Measurements from ENCODE around the gene TBX18. TPM values are rescaled to one million over a fixed set of nuclear protein-coding genes. Genes with fewer than 3 reads are reported as not detected.

Gene TBX18
- total and polyA plus RNA-seq, 2 donors = 8.3 to 68.1 TPM

- Histone ChIP-seq H3K4me3 (ENCODE audit: low read depth, low read length) (no peak overlapping the region), H3K4me1 (ENCODE audit: insufficient read depth) (no peaks in the 10 kb centered on the region), H3K36me3 (ENCODE audit: insufficient read depth) (no peaks in the 10 kb centered on the region), H3K27ac (ENCODE audit: low read depth) (no peak overlapping the region)
- WGBS = 87% methylated on average over 5 of the region's 5 CpGs
- no peak for DNase-seq (ENCODE audit: extremely low spot score)
These were observed 12.1 kb downstream of the TBX18 start for GRCh38 chr6:84752118-84752850.

- Histone ChIP-seq H3K4me1 (ENCODE audit: insufficient read depth) (no peaks in the 10 kb centered on the region), H3K4me3 (ENCODE audit: low read depth, low read length) (no peak overlapping the region), H3K27ac (ENCODE audit: low read depth) (no peak overlapping the region)
These were observed 15.2 kb downstream of the TBX18 start for GRCh38 chr6:84749181-84749580.

DNA sequence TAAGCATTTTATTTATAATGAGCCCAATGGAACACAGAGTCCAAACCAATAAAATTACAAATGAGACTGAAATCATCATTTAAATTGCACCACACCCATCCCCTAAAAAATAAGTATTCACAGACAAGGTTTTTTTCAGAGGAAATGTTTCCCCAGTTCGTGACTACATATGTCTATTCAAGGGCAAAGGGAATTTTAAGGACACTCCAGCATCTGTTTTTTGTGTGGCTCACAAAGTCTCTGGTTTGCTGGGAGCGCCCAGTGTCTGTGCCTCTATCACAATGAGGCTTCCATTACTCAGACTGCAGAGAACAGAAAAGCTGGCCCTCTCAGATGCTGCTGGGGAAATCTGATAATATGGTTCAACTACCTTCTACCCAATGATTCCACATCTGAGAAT is 16.0 kb downstream of the TBX18 start:
- Histone ChIP-seq H3K4me3 (ENCODE audit: low read depth, low read length) (no peak overlapping the region), H3K36me3 (ENCODE audit: insufficient read depth) (no peaks in the 10 kb centered on the region), H3K4me1 (ENCODE audit: insufficient read depth) (no peaks in the 10 kb centered on the region), H3K27ac (ENCODE audit: low read depth) (no peak overlapping the region)
- no peak for DNase-seq (ENCODE audit: extremely low spot score)
- WGBS = 72% methylated on average over 2 of the region's 2 CpGs

More at GRCh38 chr6:84749181-84749580, 15.2 kb downstream of the TBX18 start:
- no peaks in the 10 kb centered on the region for H3K36me3 ChIP-seq (ENCODE audit: insufficient read depth)
- no peak for DNase-seq (ENCODE audit: extremely low spot score)

GRCh38 chr6:84743616-84744015 is 20.8 kb downstream of the TBX18 start:
- Histone ChIP-seq H3K4me3 (ENCODE audit: low read depth, low read length) (no peak overlapping the region), H3K36me3 (ENCODE audit: insufficient read depth) (no peaks in the 10 kb centered on the region), H3K4me1 (ENCODE audit: insufficient read depth) (no peaks in the 10 kb centered on the region), H3K27ac (ENCODE audit: low read depth) (no peak overlapping the region)
- 59% methylated on average over 4 of the region's 4 CpGs for WGBS
- no peak for DNase-seq (ENCODE audit: extremely low spot score)

- Histone ChIP-seq H3K36me3 (ENCODE audit: insufficient read depth) (no peaks in the 10 kb centered on the region), H3K4me3 (ENCODE audit: low read depth, low read length) (no peak overlapping the region), H3K27ac (ENCODE audit: low read depth) (no peak overlapping the region), H3K4me1 (ENCODE audit: insufficient read depth) (no peaks in the 10 kb centered on the region)
- 76% methylated on average over 1 of the region's 1 CpG for WGBS
- no peak for DNase-seq (ENCODE audit: extremely low spot score)
These were observed 24.0 kb downstream of the TBX18 start for GRCh38 chr6:84740385-84740784.

DNA sequence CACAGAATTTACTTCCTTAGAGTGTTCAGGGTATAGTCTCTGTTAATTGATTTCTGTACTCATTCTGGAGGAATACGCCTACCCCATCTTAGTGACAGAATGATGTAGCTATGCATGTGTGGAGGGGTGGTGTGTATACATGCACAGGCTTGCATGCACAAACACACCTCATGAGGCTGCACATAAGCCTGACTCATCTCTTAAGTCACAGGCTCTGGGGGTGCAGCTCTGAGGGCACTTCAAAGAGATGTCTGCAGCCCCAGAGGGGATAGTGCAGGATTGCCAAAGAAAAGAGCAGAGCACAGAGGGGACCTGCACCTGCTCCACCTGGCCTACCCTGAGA is 24.6 kb downstream of the TBX18 start:
- no peak for DNase-seq (ENCODE audit: extremely low spot score)
- Histone ChIP-seq H3K27ac (ENCODE audit: low read depth) (no peak overlapping the region), H3K36me3 (ENCODE audit: insufficient read depth) (no peaks in the 10 kb centered on the region), H3K4me3 (ENCODE audit: low read depth, low read length) (no peak overlapping the region), H3K4me1 (ENCODE audit: insufficient read depth) (no peaks in the 10 kb centered on the region)
- 95% methylated on average over 1 of the region's 1 CpG for WGBS

- Histone ChIP-seq H3K27ac (ENCODE audit: low read depth) (no peak overlapping the region), H3K36me3 (ENCODE audit: insufficient read depth) (no peaks in the 10 kb centered on the region), H3K4me1 (ENCODE audit: insufficient read depth) (no peaks in the 10 kb centered on the region), H3K4me3 (ENCODE audit: low read depth, low read length) (no peak overlapping the region)
- WGBS = over 99% methylated on average over 2 of the region's 2 CpGs
- DNase-seq (ENCODE audit: extremely low spot score) = no peak
These were observed 25.2 kb downstream of the TBX18 start for GRCh38 chr6:84738996-84739865.

GRCh38 chr6:84733889-84734288 is 30.5 kb downstream of the TBX18 start:
- Histone ChIP-seq H3K36me3 (ENCODE audit: insufficient read depth) (no peaks in the 10 kb centered on the region), H3K27ac (ENCODE audit: low read depth) (no peak overlapping the region), H3K4me3 (ENCODE audit: low read depth, low read length) (no peak overlapping the region), H3K4me1 (ENCODE audit: insufficient read depth) (no peaks in the 10 kb centered on the region)
- no peak for DNase-seq (ENCODE audit: extremely low spot score)
- 68% methylated on average over 2 of the region's 2 CpGs for WGBS

DNA sequence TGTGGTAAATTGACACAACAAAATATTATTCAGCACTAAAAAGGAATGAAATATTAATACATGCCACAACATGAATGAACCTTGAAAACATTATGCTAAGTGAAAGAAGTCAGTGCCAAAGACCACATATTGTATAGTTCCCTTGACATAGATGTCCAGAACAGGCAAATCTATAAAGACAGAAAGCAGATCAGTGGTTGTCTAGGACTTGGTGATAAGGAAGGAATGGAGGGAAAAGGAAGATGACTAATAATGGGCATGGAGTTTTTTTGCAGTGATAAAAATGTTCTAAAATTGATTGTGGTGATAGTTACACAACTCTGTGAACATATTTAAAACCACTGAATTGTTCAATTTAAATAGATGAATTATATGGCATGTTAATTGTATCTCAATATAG is 32.5 kb downstream of the TBX18 start:
- Histone ChIP-seq H3K27ac (ENCODE audit: low read depth) (no peak overlapping the region), H3K4me1 (ENCODE audit: insufficient read depth) (no peaks in the 10 kb centered on the region), H3K36me3 (ENCODE audit: insufficient read depth) (no peaks in the 10 kb centered on the region), H3K4me3 (ENCODE audit: low read depth, low read length) (no peak overlapping the region)
- DNase-seq (ENCODE audit: extremely low spot score) = no peak

GRCh38 chr6:84731401-84731800 is 33.0 kb downstream of the TBX18 start:
- WGBS = 73% methylated on average over 3 of the region's 3 CpGs
- no peaks in the 10 kb centered on the region for H3K36me3 ChIP-seq (ENCODE audit: insufficient read depth)

GRCh38 chr6:84728602-84729001 is 35.8 kb downstream of the TBX18 start:
- Histone ChIP-seq H3K4me3 (ENCODE audit: low read depth, low read length) (no peak overlapping the region), H3K4me1 (ENCODE audit: insufficient read depth) (no peaks in the 10 kb centered on the region), H3K27ac (ENCODE audit: low read depth) (no peak overlapping the region), H3K36me3 (ENCODE audit: insufficient read depth) (no peaks in the 10 kb centered on the region)
- no peak for DNase-seq (ENCODE audit: extremely low spot score)

More at GRCh38 chr6:84731401-84731800, 33.0 kb downstream of the TBX18 start:
- Histone ChIP-seq H3K4me3 (ENCODE audit: low read depth, low read length) (no peak overlapping the region), H3K4me1 (ENCODE audit: insufficient read depth) (no peaks in the 10 kb centered on the region), H3K27ac (ENCODE audit: low read depth) (no peak overlapping the region)
- no peak for DNase-seq (ENCODE audit: extremely low spot score)

DNA sequence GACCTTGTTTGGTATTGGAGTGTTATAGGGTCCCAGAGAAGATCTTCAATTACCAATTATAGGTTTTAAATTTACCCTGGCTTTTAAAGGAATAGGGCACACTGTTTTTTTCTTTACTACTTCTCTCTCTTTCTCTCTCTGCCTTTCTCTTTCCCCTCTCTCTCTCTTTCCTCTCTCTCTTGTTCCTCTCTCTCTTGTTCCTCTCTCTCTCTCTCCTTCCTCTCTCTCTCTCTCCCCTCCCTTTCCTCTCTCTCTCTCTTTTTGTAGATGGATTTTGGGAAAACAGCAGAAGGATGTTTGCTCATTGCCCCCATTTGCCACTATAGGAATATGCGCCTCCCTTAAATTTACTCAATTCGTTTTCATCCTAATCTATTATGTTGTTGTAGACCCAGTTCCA is 45.2 kb downstream of the TBX18 start:
- Histone ChIP-seq H3K4me1 (ENCODE audit: insufficient read depth) (no peaks in the 10 kb centered on the region), H3K4me3 (ENCODE audit: low read depth, low read length) (no peak overlapping the region), H3K27ac (ENCODE audit: low read depth) (no peak overlapping the region), H3K36me3 (ENCODE audit: insufficient read depth) (no peaks in the 10 kb centered on the region)
- no peak for DNase-seq (ENCODE audit: extremely low spot score)
- 91% methylated on average over 2 of the region's 2 CpGs for WGBS

GRCh38 chr6:84718038-84718955 is 46.1 kb downstream of the TBX18 start:
- Histone ChIP-seq H3K4me3 (ENCODE audit: low read depth, low read length) (no peak overlapping the region), H3K36me3 (ENCODE audit: insufficient read depth) (no peaks in the 10 kb centered on the region), H3K27ac (ENCODE audit: low read depth) (no peak overlapping the region), H3K4me1 (ENCODE audit: insufficient read depth) (no peaks in the 10 kb centered on the region)
- no peak for DNase-seq (ENCODE audit: extremely low spot score)
- 72% methylated on average over 5 of the region's 5 CpGs for WGBS
